B cell (primary cell): ENCODE measurements around the gene CDKN1B. TPM values are rescaled to one million over a fixed set of nuclear protein-coding genes. Genes with fewer than 3 reads are reported as not detected.

Source experiments
- ATAC-seq: fragments of 200-7000 bp; cut with Tn5 transposase; one replicate; pipeline ENCODE4 v1.10.0; 2021; ENCODE audit warnings: low read depth, mild to moderate bottlenecking, moderate number of reproducible peaks, moderate library complexity
- CTCF ChIA-PET: fragments of 350-600 bp; sonication (Branson Sonifier 250); formaldehyde crosslinking; loops from one replicate; lab custom pipeline; 2021; ENCODE audit warnings: antibody characterized with exemption, inconsistent platforms; lab: Charles Lee
- POLR2A ChIA-PET: fragments of 350-600 bp; sonication (Branson Sonifier 250); formaldehyde crosslinking; loops from one replicate; lab custom pipeline; 2021; ENCODE audit warnings: antibody characterized with exemption; lab: Charles Lee
- DNase-seq: peaks from one replicate; pipeline ENCODE4 v3.0.0; 2013
- H2AFZ ChIP-seq: 2 replicates; pipeline ENCODE4 v1.6.1; 2012; ENCODE audit warnings: mild to moderate bottlenecking, low read depth, low read length; ENCODE audit not compliant: insufficient read depth, poor library complexity, severe bottlenecking
- H3K27ac ChIP-seq, 2 donors: 1 replicate in 1 of 2; 2 replicates in 1 of 2; pipeline ENCODE4 v1.5.1; 2012 to 2013; ENCODE audit warnings: low read length in 2 of 2, mild to moderate bottlenecking in 2 of 2, moderate library complexity in 1 of 2
- H3K27me3 ChIP-seq, 4 experiments: fragments of 200-600 bp in 1 of 4; sonication (generic) in 1 of 4; replicated peaks in 1 of 4; 1 replicate in 2 of 4; 2 replicates in 2 of 4; pipeline versions ENCODE4 v1.6.1 to v1.7.0; 2013 to 2016; ENCODE audit warnings: low read length in 3 of 4, mild to moderate bottlenecking in 2 of 4, mixed read lengths in 1 of 4, moderate library complexity in 1 of 4; ENCODE audit not compliant: insufficient read depth in 4 of 4, control insufficient read depth in 3 of 4; ENCODE audit errors: control extremely low read depth in 1 of 4
- H3K36me3 ChIP-seq, 2 experiments: replicated peaks in 1 of 2; 1 replicate in 1 of 2; 2 replicates in 1 of 2; pipeline versions ENCODE4 v1.6.1 to v1.7.1; 2013; ENCODE audit warnings: low read length in 1 of 2; ENCODE audit not compliant: insufficient read depth in 2 of 2, control insufficient read depth in 1 of 2; ENCODE audit errors: control extremely low read depth in 1 of 2, extremely low read depth in 1 of 2
- H3K4me1 ChIP-seq, 2 donors: fragments of 200-600 bp in 1 of 2; sonication (generic) in 1 of 2; 1 replicate in 1 of 2; 2 replicates in 1 of 2; pipeline versions ENCODE4 v1.5.1 to v1.6.1; 2013 to 2017; ENCODE audit warnings: low read length in 2 of 2; ENCODE audit not compliant: control insufficient read depth in 2 of 2, insufficient read depth in 2 of 2
- H3K4me2 ChIP-seq: replicated peaks from 2 replicates; pipeline ENCODE3; 2012; ENCODE audit warnings: mild to moderate bottlenecking, low read depth, low read length; ENCODE audit not compliant: poor library complexity, severe bottlenecking
- H3K4me3 ChIP-seq, 5 experiments: fragments of 200-600 bp in 1 of 5; sonication (generic) in 1 of 5; 1 replicate in 3 of 5; 2 replicates in 2 of 5; pipeline versions ENCODE4 v1.5.1 to v1.7.0; 2011 to 2016; ENCODE audit warnings: low read length in 4 of 5, mild to moderate bottlenecking in 4 of 5, low read depth in 2 of 5, control low read depth in 1 of 5, moderate library complexity in 1 of 5; ENCODE audit not compliant: insufficient read depth in 1 of 5; ENCODE audit errors: control extremely low read depth in 1 of 5, extremely low read depth in 1 of 5
- H3K79me2 ChIP-seq: fragments of 200-600 bp; sonication (generic); one replicate; pipeline ENCODE4 v1.6.0; 2016; ENCODE audit warnings: low read length; ENCODE audit not compliant: control insufficient read depth, insufficient read depth
- H3K9ac ChIP-seq: fragments of 200-600 bp; sonication (generic); 2 replicates; pipeline ENCODE4 v1.6.1; 2017; ENCODE audit warnings: mild to moderate bottlenecking, low read length, moderate library complexity
- H3K9me3 ChIP-seq, 3 donors: one replicate each; pipeline versions ENCODE4 v1.6.1 to v1.7.1; 2013; ENCODE audit warnings: low read length in 2 of 3; ENCODE audit not compliant: control insufficient read depth in 2 of 3, insufficient read depth in 1 of 3; ENCODE audit errors: control extremely low read depth in 1 of 3
- H4K20me1 ChIP-seq: 2 replicates; pipeline ENCODE4 v1.6.0; 2012; ENCODE audit warnings: mild to moderate bottlenecking, low read length; ENCODE audit not compliant: insufficient read depth, control insufficient read depth, poor library complexity, severe bottlenecking
- H3K27ac Mint-ChIP-seq: one replicate; pipeline ENCODE4 v1.8.0; 2021; ENCODE audit warnings: mixed read lengths
- H3K27me3 Mint-ChIP-seq: one replicate; pipeline ENCODE4 v1.8.0; 2021; ENCODE audit warnings: mixed read lengths
- H3K4me1 Mint-ChIP-seq: one replicate; pipeline ENCODE4 v1.8.0; 2021; ENCODE audit warnings: mixed read lengths
- H3K4me3 Mint-ChIP-seq: one replicate; pipeline ENCODE4 v1.8.0; 2021; ENCODE audit warnings: mixed read lengths
- H3K9me3 Mint-ChIP-seq: one replicate; pipeline ENCODE4 v1.8.0; 2022; ENCODE audit warnings: mixed read lengths; ENCODE audit not compliant: insufficient read depth
- EZH2 ChIP-seq: IDR thresholded peaks from 2 replicates; pipeline ENCODE4 v1.6.1; 2012; ENCODE audit warnings: borderline replicate concordance, low read depth, mild to moderate bottlenecking, moderate library complexity, low read length; ENCODE audit not compliant: insufficient read depth, poor library complexity, severe bottlenecking
- WGBS: methylation state at CpG from one replicate; pipeline ENCODE4 v1.1.5; 2013; ENCODE audit warnings: missing lambda C conversion rate; ENCODE audit not compliant: insufficient coverage; 5-methylcytosine and 5-hydroxymethylcytosine counted together
- intact Hi-C: fragments of 100-400 bp; cut with micrococcal nuclease; formaldehyde crosslinking; loops from one replicate; pipeline ENCODE4 v1.10.0; 2022
- polyA plus RNA-seq: library from polyadenylated mRNA; depleted of rRNA; stranded (reverse); fragments of >200 nt; gene quantifications from 2 replicates; pipeline ENCODE4 v1.2.3, GENCODE V29; 2012
- total RNA-seq, 2 donors: library from RNA; stranded (reverse); fragments of 120-200 nt in 1 of 2; gene quantifications; 1 replicate in 1 of 2; 2 replicates in 1 of 2; pipeline versions ENCODE4 v1.2.3 to v1.2.4, GENCODE V29; 2013 to 2022
- TF ChIP-seq, protein P1 (sequence below): fragments of 200-600 bp; IDR thresholded peaks from one replicate; pipeline ENCODE4 v1.8.0; 2022; ENCODE audit warnings: antibody characterized with exemption, mild to moderate bottlenecking

CDKN1B gene
- total and polyA plus RNA-seq, 2 donors (not counting 1 experiment from before 2014, with no cell fraction given) = 77.4 to 149 TPM

DNA sequence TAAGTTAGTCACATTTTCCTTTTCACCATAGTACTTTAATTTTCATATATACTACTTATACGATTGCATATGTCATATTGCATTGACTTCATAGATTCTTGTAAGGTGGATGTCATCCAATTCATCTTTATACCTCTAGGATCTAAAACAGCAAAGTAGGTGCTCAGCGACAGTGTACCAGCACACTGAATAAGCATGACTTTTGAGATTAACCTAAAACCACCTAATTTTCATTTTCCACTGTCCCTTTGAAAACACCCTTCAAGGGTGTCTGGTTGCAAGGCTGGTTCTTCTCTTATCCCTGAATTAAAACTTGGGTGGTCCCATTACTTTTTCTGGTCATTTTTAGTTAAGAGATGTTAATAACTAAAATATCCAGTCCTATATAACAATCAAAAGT is 25.6 kb upstream of the CDKN1B start:
- Mint-ChIP-seq H3K4me3 (peak overlapping the region; percentile 7), H3K4me1 (peaks cover 19% of the 10 kb centered on the region), H3K27me3 (no peaks in the 10 kb centered on the region), H3K27ac (peak overlapping the region; percentile 1), H3K9me3 (no peaks in the 10 kb centered on the region)
- TF ChIP-seq, protein P1, sequence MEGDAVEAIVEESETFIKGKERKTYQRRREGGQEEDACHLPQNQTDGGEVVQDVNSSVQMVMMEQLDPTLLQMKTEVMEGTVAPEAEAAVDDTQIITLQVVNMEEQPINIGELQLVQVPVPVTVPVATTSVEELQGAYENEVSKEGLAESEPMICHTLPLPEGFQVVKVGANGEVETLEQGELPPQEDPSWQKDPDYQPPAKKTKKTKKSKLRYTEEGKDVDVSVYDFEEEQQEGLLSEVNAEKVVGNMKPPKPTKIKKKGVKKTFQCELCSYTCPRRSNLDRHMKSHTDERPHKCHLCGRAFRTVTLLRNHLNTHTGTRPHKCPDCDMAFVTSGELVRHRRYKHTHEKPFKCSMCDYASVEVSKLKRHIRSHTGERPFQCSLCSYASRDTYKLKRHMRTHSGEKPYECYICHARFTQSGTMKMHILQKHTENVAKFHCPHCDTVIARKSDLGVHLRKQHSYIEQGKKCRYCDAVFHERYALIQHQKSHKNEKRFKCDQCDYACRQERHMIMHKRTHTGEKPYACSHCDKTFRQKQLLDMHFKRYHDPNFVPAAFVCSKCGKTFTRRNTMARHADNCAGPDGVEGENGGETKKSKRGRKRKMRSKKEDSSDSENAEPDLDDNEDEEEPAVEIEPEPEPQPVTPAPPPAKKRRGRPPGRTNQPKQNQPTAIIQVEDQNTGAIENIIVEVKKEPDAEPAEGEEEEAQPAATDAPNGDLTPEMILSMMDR = no peak
- no peak for TF ChIP-seq EZH2
- peak overlapping the region; percentile 4 for H3K4me2 ChIP-seq
- no peak overlapping the region for H3K9ac ChIP-seq
- DNase-seq (no peak), ATAC-seq (no peak)
- intact Hi-C loops = no loop called here
- no peaks in the 10 kb centered on the region for H3K9me3 ChIP-seq
- H3K79me2 ChIP-seq = no peaks in the 10 kb centered on the region
- no peak overlapping the region for H3K27ac ChIP-seq
- H3K4me3 ChIP-seq = no peak overlapping the region
- 60% methylated on average over 1 of the region's 2 CpGs for WGBS
- no peak overlapping the region for H2AFZ ChIP-seq
- POLR2A ChIA-PET = no interaction called here
- no peaks in the 10 kb centered on the region for H3K36me3 ChIP-seq
- CTCF ChIA-PET = interaction anchor here (6.6 kb wide), 1 partner anchor 45 kb away, joined by 34 read pairs; no protein-coding TSS in a partner anchor
- peaks cover 11 to 20% of the 10 kb centered on the region in 2 donors for H3K4me1 ChIP-seq
- no peaks in the 10 kb centered on the region for H4K20me1 ChIP-seq
- H3K27me3 ChIP-seq = no peaks in the 10 kb centered on the region

DNA sequence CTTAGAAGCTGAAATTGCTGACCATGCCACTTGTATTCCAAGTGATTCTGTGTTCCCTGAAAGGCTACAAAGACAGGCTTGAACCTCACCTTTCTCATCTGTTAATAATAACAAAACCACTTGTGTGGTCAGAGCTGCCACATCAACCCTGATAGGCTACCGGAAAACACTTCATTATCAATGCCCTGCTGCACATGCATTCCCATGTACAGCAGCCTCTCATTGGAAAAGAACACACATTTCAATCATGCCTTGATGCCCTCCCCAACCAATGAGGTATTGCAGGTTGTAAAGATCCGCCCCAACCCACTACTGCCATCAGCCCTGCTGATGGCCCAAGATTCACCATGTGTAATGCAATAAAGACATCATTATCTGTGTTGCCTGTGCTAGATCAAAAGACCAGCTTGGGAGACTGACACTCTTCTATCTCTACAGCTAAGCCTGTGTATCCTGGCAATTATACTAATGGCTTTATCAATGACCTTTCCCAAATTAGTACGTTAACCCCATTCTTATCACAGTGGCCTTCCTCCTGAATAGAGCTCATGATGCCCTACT is 24.0 kb upstream of the CDKN1B start:
- Histone ChIP-seq H3K4me3 (no peak overlapping the region), H3K27ac (no peak overlapping the region), H3K9me3 (no peaks in the 10 kb centered on the region), H3K79me2 (no peaks in the 10 kb centered on the region), H3K27me3 (no peaks in the 10 kb centered on the region), H4K20me1 (no peaks in the 10 kb centered on the region), H3K4me2 (no peak overlapping the region), H3K36me3 (no peaks in the 10 kb centered on the region), H2AFZ (no peak overlapping the region), H3K4me1 (peaks cover 21 to 31% of the 10 kb centered on the region in 2 donors), H3K9ac (no peak overlapping the region)
- TF ChIP-seq, protein P1 = no peak
- TF ChIP-seq EZH2 = no peak
- intact Hi-C loops = no loop called here
- Mint-ChIP-seq H3K4me1 (peaks cover 32% of the 10 kb centered on the region), H3K27me3 (no peaks in the 10 kb centered on the region), H3K27ac (no peak overlapping the region), H3K4me3 (no peak overlapping the region), H3K9me3 (no peaks in the 10 kb centered on the region)
- DNase-seq = no peak
- 96% methylated on average over 3 of the region's 3 CpGs for WGBS
- CTCF ChIA-PET = interaction anchor here (1.3 to 6.6 kb wide), 4 partner anchors 43 to 336 kb away, joined by 3 to 34 read pairs (median 6); partner anchors contain the start of gene BORCS5
- POLR2A ChIA-PET = interaction anchor here (0.7 to 1.2 kb wide), 4 partner anchors 21 to 1478 kb away, joined by 3 to 6 read pairs (median 4); no protein-coding TSS in a partner anchor
- no peak for ATAC-seq
